HG02642 (cell line): Measurements from ENCODE around the gene CSTB.
"Not testable (repeated sequence)": the region's sequence is repeated elsewhere in the genome, so short reads cannot be mapped to it uniquely, and the experiment has no call there.

Experiments used
- ATAC-seq: cut with Tn5 transposase; IDR thresholded peaks from one replicate; pipeline ENCODE4 v1.9.1; 2021; ENCODE audit warnings: mild to moderate bottlenecking; ENCODE audit not compliant: unreplicated experiment, poor library complexity

CSTB gene, protein sequence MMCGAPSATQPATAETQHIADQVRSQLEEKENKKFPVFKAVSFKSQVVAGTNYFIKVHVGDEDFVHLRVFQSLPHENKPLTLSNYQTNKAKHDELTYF

DNA sequence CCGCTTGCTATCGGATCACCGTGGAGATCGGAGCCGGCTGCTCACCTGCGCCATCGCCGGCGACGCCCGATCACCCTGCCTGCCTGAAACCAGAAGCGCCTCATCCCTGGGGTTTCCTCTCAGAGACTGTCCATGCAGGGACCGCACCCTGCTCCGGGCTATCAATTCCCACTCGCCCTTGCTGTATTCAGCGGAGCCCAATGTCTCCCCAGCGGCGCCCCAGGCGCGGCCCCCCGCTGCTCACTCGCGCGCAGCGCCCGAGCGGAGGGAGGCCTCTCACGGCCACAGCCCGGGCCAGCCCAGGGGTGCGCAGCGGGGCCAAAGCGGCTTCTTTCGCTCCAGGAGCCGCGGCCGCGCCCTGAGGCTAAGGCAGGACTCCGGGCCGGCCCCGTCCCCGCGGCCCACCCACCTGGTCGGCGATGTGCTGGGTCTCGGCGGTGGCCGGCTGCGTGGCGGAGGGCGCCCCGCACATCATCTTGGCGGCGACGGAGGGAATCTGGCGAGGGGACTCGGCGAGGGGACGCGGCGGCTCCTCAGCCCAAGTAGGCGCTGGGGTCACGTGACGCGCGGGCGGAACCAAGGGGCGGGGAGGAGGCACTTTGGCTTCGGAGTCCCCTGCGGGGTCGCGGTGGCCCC lies at the start of gene CSTB:
TSS of gene CSTB (minus strand) at position 514 of the 636 bp plus-strand sequence. CDS start at position 475, 39 bp downstream.
- ATAC-seq: peak; percentile 67

DNA sequence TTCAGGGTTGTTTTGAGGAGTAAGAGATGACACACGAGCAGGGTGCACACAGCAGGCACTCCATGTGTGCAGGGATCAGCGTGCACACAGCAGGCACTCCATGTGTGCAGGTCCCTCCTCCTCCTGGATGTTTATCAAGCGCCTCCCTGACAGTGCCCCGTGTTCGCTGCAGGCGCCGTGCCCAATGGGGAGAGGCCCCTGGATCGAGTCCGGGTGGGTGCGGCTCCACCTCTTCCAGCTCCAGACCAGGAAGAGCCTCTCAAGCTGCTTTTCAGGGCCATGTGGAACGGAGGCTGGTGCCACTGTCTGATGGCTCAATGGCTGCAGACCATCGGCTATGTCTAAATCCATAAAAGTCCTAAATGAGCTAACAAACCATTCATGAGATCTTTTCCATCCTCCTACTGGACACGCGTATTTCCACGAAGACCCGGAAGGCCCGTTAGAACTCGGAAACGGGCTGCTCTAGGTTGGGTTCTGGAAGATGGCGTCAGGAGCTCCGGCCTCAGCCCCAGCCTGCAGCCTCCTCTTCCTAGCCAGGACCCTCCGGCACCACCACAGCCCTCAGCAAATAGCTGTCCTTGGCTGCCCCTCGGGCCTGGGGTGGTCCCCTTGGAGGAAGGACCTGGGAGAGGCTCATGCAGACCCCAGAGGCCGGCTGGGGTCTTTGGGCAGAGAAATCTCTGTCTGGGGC lies 49.3 kb upstream of the CSTB start:
- no peak for ATAC-seq

- no peak for ATAC-seq
Observed at GRCh38 chr21:43824333-43825241, 48.5 kb upstream of the CSTB start.

DNA sequence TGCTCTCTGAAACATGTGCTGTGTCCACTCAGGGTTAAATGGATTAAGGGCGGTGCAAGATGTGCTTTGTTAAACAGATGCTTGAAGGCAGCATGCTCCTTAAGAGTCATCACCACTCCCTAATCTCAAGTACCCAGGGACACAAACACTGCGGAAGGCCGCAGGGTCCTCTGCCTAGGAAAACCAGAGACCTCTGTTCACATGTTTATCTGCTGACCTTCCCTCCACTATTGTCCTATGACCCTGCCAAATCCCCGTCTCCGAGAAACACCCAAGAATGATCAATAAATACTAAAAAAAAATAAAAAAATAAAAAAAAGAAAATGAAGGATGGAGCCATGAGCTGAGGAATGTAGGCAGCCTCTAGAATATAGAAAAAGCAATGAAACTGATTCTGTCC lies 46.6 kb upstream of the CSTB start:
- not testable (repeated sequence) for ATAC-seq

GRCh38 chr21:43822166-43822565 lies 46.1 kb upstream of the CSTB start:
- ATAC-seq: not testable (repeated sequence)

DNA sequence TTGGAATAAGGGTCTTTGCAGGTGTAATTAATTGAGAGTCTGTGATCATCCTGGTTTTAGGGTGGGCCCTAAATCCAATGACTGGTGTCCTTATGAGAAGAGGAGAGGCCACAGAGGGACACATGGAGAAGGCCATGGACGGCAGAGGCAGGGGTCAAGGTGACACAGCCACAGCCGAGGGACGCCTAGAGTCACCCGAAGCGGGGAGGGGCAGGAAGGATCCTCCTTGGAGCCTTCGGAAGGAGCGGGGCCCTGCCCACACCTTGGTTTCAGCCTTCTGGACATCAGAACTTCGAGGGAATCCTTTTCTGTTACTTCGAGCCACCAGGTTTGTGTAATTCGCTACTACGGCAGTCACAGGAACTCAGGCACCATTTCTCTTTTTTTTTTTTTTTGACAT lies 44.4 kb upstream of the CSTB start:
- ATAC-seq: no peak

DNA sequence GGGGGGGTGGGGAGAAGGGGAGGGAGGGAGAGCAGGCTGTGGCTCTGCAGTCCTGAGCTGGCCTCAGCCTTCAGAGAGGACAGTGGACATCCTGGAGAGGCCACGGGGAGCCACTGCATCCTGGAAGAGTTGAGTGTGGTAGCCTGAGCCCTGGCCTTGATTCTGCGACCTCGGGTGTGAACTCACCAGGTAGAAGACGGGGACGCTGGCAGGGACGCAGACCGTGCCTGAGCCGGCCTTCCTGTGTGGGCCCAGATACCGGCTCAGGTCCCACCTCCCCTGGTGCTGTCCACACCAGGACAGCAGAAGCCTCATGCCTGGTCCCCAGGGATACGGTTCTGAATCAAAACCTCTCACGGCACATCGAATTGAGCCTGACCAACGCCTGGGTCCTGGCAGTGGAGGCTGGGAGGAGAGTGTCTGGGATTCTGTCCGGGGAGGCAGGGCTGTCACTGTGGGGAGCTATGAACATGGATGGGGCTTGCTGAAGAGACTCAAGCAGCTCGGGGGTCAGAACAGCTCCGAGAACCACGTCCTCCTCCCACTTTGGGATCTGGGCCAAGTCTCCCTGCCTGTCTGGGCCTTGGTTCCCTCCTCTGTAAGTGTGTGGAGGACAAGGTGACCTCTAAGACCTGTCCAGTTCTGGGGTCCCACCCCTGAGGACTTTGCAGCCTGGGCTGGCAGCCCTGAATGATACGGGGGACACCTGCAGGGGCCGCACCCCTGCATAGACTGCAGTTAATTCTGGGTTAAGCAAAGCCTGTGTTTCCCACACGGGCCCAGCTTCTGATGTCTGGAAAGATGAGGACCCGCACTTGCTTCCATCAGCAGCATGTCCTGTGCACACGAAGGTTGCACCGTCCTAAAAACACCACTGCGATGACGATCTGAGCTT lies 43.6 kb upstream of the CSTB start:
- no peak for ATAC-seq

GRCh38 chr21:43818685-43819084 lies 42.6 kb upstream of the CSTB start:
- ATAC-seq: no peak

DNA sequence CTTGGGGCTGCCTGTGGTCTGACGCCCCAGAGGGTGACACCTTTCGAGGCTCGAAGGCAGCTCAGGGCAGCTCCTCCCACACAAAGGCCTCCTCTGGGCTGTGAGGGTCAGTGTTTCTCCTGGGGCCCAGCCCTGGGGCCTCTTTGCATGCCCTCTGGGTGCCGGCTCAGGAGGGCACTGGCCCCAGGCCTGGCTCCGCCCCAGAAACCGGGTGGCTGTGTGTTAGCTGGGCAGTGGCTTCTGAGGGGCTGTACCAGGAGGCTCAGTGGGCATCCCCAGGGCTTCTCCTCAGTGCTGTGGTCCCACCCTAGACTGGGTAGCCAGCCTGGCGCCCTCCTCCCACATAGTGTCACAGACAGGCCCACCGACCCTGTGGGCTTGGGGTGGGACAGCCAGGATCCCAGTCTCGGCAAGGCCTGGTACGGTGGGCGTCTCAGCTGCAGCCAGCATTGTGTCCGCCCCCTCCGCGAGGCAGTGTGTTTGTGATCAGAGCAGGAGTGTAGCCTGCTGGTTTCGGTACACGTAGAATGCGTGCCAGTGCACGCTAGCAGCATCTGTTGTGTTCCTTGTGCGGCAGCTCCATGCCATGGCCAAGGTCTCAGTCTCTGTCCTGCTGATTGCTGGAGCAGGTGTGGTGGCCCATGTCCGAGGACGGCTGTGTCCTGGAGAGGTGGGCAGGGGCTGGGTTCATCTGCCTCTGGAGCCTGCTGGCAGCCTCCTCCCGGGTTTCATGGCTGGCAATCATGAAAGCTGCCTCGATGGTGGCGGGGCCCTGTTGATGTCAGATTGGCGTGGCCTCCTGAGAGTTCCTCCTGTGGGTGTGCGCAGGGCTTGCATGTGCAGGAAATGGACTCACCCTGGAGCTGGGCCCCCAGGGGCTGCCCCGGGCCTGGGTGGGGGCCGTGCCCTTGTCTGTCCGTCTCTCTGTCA lies 41.3 kb upstream of the CSTB start:
- ATAC-seq: no peak

DNA sequence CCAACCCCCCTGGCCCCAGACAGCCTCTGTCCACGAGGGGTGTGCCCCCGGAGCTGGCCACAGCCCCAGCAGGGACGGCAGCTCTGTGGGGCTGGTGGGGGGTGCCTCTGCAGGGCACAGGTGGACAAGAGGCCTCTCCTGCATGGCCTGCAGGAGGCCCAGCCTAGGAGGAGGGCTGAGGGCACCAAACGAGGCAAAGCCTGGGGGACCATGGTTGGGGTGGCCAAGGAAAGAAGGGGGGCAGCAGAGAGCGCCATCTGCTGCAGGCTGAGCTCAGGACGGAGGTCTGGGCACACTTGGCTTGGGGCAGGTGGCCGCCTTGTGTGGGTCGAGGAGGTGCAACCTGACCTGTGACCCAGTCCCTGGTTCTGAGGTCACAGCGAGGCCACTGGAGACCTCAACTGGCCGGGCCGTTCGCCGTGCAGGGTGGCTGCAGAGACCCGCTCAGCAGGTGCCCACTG lies 40.5 kb upstream of the CSTB start:
- ATAC-seq: no peak

- no peak for ATAC-seq
Observed at GRCh38 chr21:43815991-43816390, 39.9 kb upstream of the CSTB start.

DNA sequence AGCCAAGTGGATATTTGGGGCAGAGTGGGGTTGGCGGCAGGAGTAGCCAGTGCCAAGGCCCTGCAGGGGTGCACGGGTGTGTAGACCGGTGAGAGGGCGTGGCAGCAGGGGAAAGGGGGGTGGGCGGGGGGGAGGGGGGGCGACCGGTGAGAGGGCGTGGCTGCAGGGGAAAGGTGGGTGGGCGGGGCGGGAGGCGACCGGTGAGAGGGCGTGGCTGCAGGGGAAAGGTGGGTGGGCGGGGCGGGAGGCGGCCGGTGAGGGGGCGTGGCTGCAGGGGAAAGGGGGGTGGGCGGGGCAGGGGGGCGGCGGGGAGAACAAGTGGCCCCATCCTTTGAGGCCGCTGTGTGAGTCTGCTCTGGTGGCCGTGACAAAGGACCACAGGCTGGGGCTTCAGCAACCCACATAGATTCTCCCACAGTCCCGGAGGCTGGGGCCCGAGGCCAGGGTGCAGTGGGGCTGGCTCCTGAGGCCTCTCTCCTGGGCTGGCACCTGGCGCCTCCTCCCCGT lies 39.1 kb upstream of the CSTB start:
- ATAC-seq: no peak

- no peak for ATAC-seq
Observed at GRCh38 chr21:43814215-43815106, 38.4 kb upstream of the CSTB start.

DNA sequence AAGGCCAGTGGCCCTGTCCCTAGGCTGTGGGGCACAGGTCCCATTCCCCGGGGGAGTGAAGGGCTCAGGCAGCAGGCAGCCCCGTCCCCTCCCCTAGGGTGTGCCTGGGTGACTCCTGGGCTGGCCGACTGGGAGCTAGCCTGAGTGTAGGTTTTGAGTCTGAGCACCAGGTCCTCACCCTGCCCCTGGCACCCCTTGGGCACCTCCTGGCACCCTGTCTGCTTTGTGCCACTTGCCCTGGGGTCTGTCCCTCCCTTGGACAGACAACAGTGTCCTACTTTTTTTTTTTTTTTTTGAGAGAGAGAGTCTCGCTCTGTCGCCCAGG lies 37.5 kb upstream of the CSTB start:
- no peak for ATAC-seq

DNA sequence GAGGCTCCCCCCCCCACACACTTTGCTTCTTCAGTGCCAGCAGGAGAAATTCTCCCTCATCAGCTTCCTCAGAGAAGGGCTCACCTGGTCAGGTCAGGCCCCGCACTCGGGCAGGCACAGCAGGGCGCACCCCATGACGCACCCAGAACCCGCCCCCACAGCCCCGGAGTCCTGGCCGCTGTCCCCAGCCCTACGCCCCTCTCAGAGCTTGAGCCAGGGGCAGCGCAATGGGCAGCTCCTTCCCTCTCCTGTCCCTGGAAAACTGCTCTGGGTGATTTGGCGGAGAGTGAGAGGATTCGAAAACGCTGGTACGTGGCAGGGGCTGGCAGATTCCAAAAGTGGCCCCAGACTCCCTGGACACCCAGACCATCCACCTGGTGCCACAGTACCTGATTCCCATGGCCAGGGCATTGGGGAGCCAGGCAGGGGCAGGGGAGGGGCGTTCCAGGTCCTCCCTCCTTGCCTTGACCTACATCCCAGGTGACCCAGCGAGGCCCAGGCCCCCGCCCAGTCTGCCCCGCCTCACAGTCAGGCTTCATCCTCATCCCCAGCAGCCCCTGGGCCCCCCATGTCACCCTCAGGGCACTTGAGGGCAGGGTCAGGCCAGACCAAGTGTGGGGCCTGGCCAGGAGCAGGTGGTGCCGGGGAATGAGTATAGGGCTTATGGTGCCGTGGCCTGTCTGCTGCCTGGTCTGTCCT lies 37.0 kb upstream of the CSTB start:
- no peak for ATAC-seq

DNA sequence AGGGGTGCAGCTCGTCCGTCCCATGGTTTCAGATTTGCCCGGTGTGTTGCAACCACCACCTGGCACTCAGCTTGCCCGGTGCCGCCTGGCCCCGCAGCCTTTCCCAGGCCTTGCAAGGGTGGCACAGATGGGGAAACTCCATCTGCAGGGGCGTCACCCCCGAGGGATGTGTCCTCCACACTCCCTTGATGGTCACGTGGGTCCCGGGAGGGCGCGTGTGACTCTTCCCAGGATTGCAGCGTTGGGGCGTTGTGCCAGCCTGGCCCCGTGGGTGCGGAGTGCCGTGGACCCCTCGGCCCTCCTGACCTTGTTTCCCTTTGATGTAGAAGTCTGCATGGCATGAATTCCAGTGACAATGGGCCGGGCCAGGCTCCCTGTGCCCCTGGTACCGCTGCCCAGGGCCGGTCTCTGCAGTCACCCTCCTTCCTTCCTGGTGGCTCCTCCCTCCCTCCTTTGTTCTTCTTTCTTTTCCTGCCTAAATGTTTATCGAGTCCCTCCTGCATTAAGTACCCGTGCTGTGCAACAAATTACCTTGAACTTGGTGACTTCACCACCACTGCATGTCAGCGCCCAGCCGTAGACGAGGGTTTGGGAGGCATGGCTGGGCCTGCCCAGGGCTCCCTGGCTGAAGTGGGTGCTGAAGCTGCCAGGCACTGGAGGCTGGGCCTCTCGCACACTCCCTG lies 36.2 kb upstream of the CSTB start:
- no peak for ATAC-seq
